Measurements from ENCODE around the gene RXRA.

Gene RXRA

GRCh38 chr9:134377976-134378375, 51.7 kb downstream of the RXRA start:
- Histone ChIP-seq H3K27me3 (ENCODE audit: insufficient read depth, low read depth, severe bottlenecking) (no peaks in the 10 kb centered on the region), H3K27ac (no peak overlapping the region), H3K36me3 (no peaks in the 10 kb centered on the region), H3K9me3 (ENCODE audit: severe bottlenecking) (no peaks in the 10 kb centered on the region), H3K4me3 (ENCODE audit: low read depth, low read length) (no peak overlapping the region)
- TF ChIP-seq, protein P1, sequence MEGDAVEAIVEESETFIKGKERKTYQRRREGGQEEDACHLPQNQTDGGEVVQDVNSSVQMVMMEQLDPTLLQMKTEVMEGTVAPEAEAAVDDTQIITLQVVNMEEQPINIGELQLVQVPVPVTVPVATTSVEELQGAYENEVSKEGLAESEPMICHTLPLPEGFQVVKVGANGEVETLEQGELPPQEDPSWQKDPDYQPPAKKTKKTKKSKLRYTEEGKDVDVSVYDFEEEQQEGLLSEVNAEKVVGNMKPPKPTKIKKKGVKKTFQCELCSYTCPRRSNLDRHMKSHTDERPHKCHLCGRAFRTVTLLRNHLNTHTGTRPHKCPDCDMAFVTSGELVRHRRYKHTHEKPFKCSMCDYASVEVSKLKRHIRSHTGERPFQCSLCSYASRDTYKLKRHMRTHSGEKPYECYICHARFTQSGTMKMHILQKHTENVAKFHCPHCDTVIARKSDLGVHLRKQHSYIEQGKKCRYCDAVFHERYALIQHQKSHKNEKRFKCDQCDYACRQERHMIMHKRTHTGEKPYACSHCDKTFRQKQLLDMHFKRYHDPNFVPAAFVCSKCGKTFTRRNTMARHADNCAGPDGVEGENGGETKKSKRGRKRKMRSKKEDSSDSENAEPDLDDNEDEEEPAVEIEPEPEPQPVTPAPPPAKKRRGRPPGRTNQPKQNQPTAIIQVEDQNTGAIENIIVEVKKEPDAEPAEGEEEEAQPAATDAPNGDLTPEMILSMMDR (IDR thresholded peaks at IDR 0.05; ENCODE audit: low read depth, low read length), result no peak
- no peak for DNase-seq

GRCh38 chr9:134378901-134379338, 52.7 kb downstream of the RXRA start:
- no peaks in the 10 kb centered on the region for H3K36me3 ChIP-seq
- H3K9me3 ChIP-seq (ENCODE audit: severe bottlenecking), result no peaks in the 10 kb centered on the region
- H3K27me3 ChIP-seq (ENCODE audit: insufficient read depth, low read depth, severe bottlenecking), result no peaks in the 10 kb centered on the region
- peak; percentile 72 for DNase-seq
- TF ChIP-seq, protein P1 (IDR thresholded peaks at IDR 0.05; ENCODE audit: low read depth, low read length), result no peak
- H3K4me3 ChIP-seq (ENCODE audit: low read depth, low read length), result no peak overlapping the region
- H3K27ac ChIP-seq, result no peak overlapping the region; the same call in 1 of the 2 replicates

DNA sequence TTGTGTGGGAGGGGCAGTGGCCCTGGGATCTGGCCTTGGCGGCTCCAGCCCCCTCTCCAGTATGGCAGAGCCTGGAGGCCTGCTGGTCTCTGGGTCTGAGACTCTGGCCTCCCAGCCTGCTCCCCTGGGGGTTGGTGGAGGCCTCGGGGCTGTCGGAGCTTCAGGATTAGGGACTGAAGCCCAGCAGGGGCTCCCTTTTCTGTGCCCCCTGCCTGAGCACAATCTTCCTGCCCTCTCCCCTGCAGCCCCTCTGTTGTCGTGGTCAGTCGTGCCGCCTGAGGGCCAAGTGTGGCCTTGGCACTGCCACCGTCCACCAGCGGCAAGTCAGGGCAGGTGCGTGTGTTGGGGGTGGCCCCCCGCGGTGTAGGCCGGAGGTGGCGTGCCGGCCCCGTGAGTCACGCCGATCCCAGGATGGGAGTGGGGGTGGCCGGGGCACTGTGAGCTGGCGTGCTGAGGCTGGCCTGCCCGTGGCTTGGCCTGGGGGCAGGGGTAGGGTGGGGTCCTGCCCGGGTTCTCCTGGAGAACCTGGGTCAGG, 53.6 kb downstream of the RXRA start:
- Histone ChIP-seq H3K27ac (no peak overlapping the region), H3K27me3 (ENCODE audit: insufficient read depth, low read depth, severe bottlenecking) (no peaks in the 10 kb centered on the region), H3K9me3 (ENCODE audit: severe bottlenecking) (no peaks in the 10 kb centered on the region), H3K4me3 (ENCODE audit: low read depth, low read length) (no peak overlapping the region), H3K36me3 (no peaks in the 10 kb centered on the region)
- no peak for DNase-seq
- TF ChIP-seq, protein P1 (IDR thresholded peaks at IDR 0.05; ENCODE audit: low read depth, low read length), result no peak

- no peaks in the 10 kb centered on the region for H3K27me3 ChIP-seq (ENCODE audit: insufficient read depth, low read depth, severe bottlenecking)
- TF ChIP-seq, protein P1 (IDR thresholded peaks at IDR 0.05; ENCODE audit: low read depth, low read length), result no peak
- no peaks in the 10 kb centered on the region for H3K9me3 ChIP-seq (ENCODE audit: severe bottlenecking)
- H3K27ac ChIP-seq, result no peak overlapping the region
- H3K4me3 ChIP-seq (ENCODE audit: low read depth, low read length), result no peak overlapping the region
- DNase-seq, result no peak
- H3K36me3 ChIP-seq, result no peaks in the 10 kb centered on the region
These were observed 54.5 kb downstream of the RXRA start for GRCh38 chr9:134380542-134381271.

DNA sequence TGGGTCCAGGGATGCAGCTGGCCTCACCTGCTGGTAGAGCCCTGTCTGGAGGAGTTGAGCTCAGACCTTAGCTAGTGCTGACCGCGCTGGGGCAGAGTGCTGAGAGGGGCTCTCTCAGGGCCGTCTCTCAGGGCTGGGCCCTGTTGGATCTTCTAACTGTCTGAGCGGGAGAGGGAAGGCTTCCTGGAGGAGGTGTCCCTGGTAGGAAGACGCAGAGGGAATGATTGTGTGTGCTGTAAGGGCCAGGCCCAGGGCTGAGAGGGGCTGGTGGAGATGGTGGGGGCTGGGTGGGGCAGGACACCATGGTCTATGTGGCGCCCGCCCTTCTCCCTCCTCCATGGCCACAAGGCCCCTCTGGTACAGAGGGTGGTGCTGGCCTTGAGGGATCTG, 55.0 kb downstream of the RXRA start:
- Histone ChIP-seq H3K9me3 (ENCODE audit: severe bottlenecking) (no peaks in the 10 kb centered on the region), H3K27ac (no peak overlapping the region), H3K27me3 (ENCODE audit: insufficient read depth, low read depth, severe bottlenecking) (no peaks in the 10 kb centered on the region), H3K36me3 (no peaks in the 10 kb centered on the region), H3K4me3 (ENCODE audit: low read depth, low read length) (no peak overlapping the region)
- TF ChIP-seq, protein P1 (IDR thresholded peaks at IDR 0.05; ENCODE audit: low read depth, low read length), result no peak
- no peak for DNase-seq

Measured in WERI-Rb-1 (cell line).